Spleen (tissue), 11 donors: Measurements from ENCODE around the gene ZC3H12C. TPM values are rescaled to one million over a fixed set of nuclear protein-coding genes. Genes with fewer than 3 reads are reported as not detected.
A peak's percentile ranks its signal among the peaks of the same experiment; 100 is the strongest.

Experiments used
- DNase-seq: peaks from one replicate; pipeline ENCODE4 v3.0.0-alpha.2; 2020
- H3K27ac ChIP-seq, 8 donors: fragments of 200-600 bp; sonication (generic) in 7 of 8; 1 replicate in 4 of 8; 2 replicates in 4 of 8; pipeline versions ENCODE4 v1.5.0 to v1.8.0; 2016 to 2021; ENCODE audit warnings: inconsistent platforms in 4 of 8, mild to moderate bottlenecking in 4 of 8, moderate library complexity in 1 of 8
- H3K27me3 ChIP-seq, 7 donors: fragments of 200-600 bp; sonication (generic) in 6 of 7; replicated peaks in 1 of 7; 1 replicate in 4 of 7; 2 replicates in 3 of 7; pipeline versions ENCODE4 v1.5.0 to v1.8.0; 2016 to 2021; ENCODE audit warnings: inconsistent platforms in 3 of 7, mild to moderate bottlenecking in 1 of 7
- H3K36me3 ChIP-seq, 6 donors: fragments of 200-600 bp; sonication (generic) in 5 of 6; 1 replicate in 4 of 6; 2 replicates in 2 of 6; pipeline versions ENCODE4 v1.5.0 to v1.8.0; 2016 to 2021; ENCODE audit warnings: inconsistent platforms in 2 of 6
- H3K4me1 ChIP-seq, 6 donors: fragments of 200-600 bp; sonication (generic) in 5 of 6; 1 replicate in 3 of 6; 2 replicates in 3 of 6; pipeline versions ENCODE4 v1.5.0 to v1.8.0; 2016 to 2021; ENCODE audit warnings: inconsistent platforms in 3 of 6
- H3K4me3 ChIP-seq, 8 donors: fragments of 200-600 bp; sonication (generic) in 7 of 8; 1 replicate in 4 of 8; 2 replicates in 4 of 8; pipeline versions ENCODE4 v1.5.0 to v1.8.0; 2016 to 2021; ENCODE audit warnings: inconsistent platforms in 4 of 8, mild to moderate bottlenecking in 4 of 8, moderate library complexity in 2 of 8
- H3K9me3 ChIP-seq, 8 donors: fragments of 200-600 bp; sonication (generic) in 7 of 8; 1 replicate in 4 of 8; 2 replicates in 4 of 8; pipeline versions ENCODE4 v1.5.0 to v1.8.0; 2016 to 2021; ENCODE audit warnings: inconsistent platforms in 4 of 8
- CTCF ChIP-seq, 11 experiments: fragments of 200-600 bp in 7 of 11; fragments of 450-650 bp in 4 of 11; sonication (generic) in 4 of 11; IDR thresholded peaks in 8 of 11; conservative IDR thresholded peaks in 3 of 11; 1 replicate in 7 of 11; 2 replicates in 4 of 11; pipeline versions ENCODE4 v1.4.0 to v1.8.0; 2016 to 2021; ENCODE audit warnings: antibody characterized with exemption in 11 of 11, inconsistent platforms in 4 of 11, mild to moderate bottlenecking in 1 of 11
- POLR2A ChIP-seq, 3 donors: fragments of 450-650 bp; IDR thresholded peaks; one replicate each; pipeline ENCODE4 v1.5.1; 2017; ENCODE audit warnings: antibody characterized with exemption in 3 of 3, mild to moderate bottlenecking in 1 of 3
- POLR2AphosphoS5 ChIP-seq, 3 donors: sonication (generic); formaldehyde crosslinking; IDR thresholded peaks; one replicate each; pipeline ENCODE4 v1.5.1; 2017; ENCODE audit warnings: antibody characterized with exemption in 3 of 3
- WGBS, 5 donors: extraction: QIAGEN DNeasy Blood & Tissue Kit in 3 of 5; methylation state at CpG; one replicate each; pipeline versions ENCODE4 v1.1.5 to v1.1.7; 2013 to 2018; 5-methylcytosine and 5-hydroxymethylcytosine counted together
- intact Hi-C: fragments of 100-400 bp; cut with DNase I; formaldehyde crosslinking; loops from one replicate; pipeline ENCODE4 v1.15.0; 2023; ENCODE audit warnings: low total_unique reads
- polyA plus RNA-seq, 3 donors: library from polyadenylated mRNA; stranded (reverse); fragments of 200-250 nt; gene quantifications; one replicate each; pipeline ENCODE4 v1.2.1, GENCODE V29; 2013
- total RNA-seq, 7 donors: library from RNA; depleted of rRNA in 3 of 7; stranded (reverse); fragments of >200 nt in 3 of 7; fragmentation: NEBNext Ultra II Directional in 4 of 7; extraction: Animal tissue kit (Norgen Biotek cat#: 25700) in 4 of 7; gene quantifications; one replicate each; pipeline versions ENCODE4 v1.1.0 to v1.2.1, GENCODE V29; 2016 to 2021
- donor health status: healthy with polysubstance abuse.
- donor health status: DM: no; HTN: no; CAD: no; lungs with moderate emphysema.
- donor health status: DM: no; HTN: no; CAD: no.
- donor health status: Bipolar disorder and iron deficiency.
- donor health status: healthy.
- donor health status: DM: no; HTN: no; CAD: no.
- donor health status: DM: yes; HTN: yes; CAD: no.

The ZC3H12C gene
- total and polyA plus RNA-seq, 10 donors, result 0.44 to 10.4 (median 5.1) TPM

DNA sequence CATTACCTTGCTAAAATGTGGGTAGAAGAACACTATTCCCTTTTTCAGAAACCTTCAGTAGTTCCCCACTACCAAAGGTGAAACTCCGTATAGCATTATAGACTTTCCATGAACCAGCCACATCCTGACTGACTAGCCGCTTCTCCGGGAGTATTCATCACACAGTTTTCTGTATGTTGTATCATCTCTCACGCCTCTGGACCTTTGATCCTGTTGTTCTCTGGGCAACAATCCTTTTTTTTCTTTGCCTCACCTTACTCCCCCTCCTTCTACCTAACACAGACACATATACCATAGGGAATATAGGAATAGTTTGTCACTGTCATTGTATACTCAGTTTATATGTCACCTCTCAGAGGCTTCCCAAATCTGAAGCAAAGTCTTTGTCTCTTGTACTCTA lies 20.8 kb downstream of the ZC3H12C start:
- no peaks in the 10 kb centered on the region for H3K27me3 ChIP-seq
- H3K36me3 ChIP-seq, result no peaks in the 10 kb centered on the region
- H3K4me3 ChIP-seq, result no peak overlapping the region
- DNase-seq, result no peak
- intact Hi-C loops, result no loop called here
- 68 to 75% (median 73%) methylated on average over 4 of the region's 4 CpGs for WGBS, 5 donors
- peak overlapping the region in 1 of 8 donors; percentile 39 for H3K27ac ChIP-seq
- no peak for TF ChIP-seq POLR2AphosphoS5 (IDR thresholded peaks at IDR 0.05)
- no peak for TF ChIP-seq POLR2A (IDR thresholded peaks at IDR 0.05)
- TF ChIP-seq CTCF (IDR thresholded peaks at IDR 0.05 in 8 of 11, conservative IDR thresholded peaks at IDR 0.05 in 3 of 11), result no peak
- H3K4me1 ChIP-seq, result peaks cover 0 to 5% (median 4%) of the 10 kb centered on the region in 6 donors
- no peaks in the 10 kb centered on the region for H3K9me3 ChIP-seq

GRCh38 chr11:110119317-110119716 lies 26.1 kb downstream of the ZC3H12C start:
- Histone ChIP-seq H3K9me3 (no peaks in the 10 kb centered on the region), H3K27me3 (no peaks in the 10 kb centered on the region), H3K4me3 (no peak overlapping the region), H3K4me1 (peaks cover 0 to under 1% (median 0%) of the 10 kb centered on the region in 6 donors), H3K36me3 (no peaks in the 10 kb centered on the region), H3K27ac (no peak overlapping the region)
- no peak for TF ChIP-seq POLR2AphosphoS5 (IDR thresholded peaks at IDR 0.05)
- no peak for TF ChIP-seq CTCF (IDR thresholded peaks at IDR 0.05 in 8 of 11, conservative IDR thresholded peaks at IDR 0.05 in 3 of 11)
- no peak for TF ChIP-seq POLR2A (IDR thresholded peaks at IDR 0.05)
- intact Hi-C loops, result no loop called here
- 81 to 95% (median 91%) methylated on average over 2 of the region's 2 CpGs for WGBS, 5 donors
- DNase-seq, result no peak

DNA sequence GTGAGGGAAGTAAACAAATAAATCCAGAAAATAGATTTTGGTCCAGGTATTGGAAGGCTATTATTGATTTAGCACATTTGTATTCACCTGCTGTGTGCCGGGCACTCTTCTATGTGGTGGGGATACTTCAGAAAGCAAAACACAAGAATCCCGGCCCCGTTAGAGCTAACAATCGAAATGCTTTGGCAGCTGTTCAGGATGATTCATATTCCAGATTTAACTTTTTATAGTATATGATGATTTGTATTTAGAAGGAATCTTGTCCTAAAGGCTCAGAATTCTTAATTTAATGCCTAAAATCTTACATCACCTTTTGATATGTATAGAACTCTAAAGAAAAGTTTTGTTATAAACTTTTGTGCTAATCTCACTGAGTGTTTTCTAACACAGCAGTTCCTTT lies 28.0 kb downstream of the ZC3H12C start:
- TF ChIP-seq POLR2AphosphoS5 (IDR thresholded peaks at IDR 0.05) (no peak), POLR2A (IDR thresholded peaks at IDR 0.05) (no peak), CTCF (IDR thresholded peaks at IDR 0.05 in 8 of 11, conservative IDR thresholded peaks at IDR 0.05 in 3 of 11) (no peak)
- Histone ChIP-seq H3K4me3 (no peak overlapping the region), H3K27ac (no peak overlapping the region), H3K27me3 (no peaks in the 10 kb centered on the region), H3K36me3 (no peaks in the 10 kb centered on the region), H3K4me1 (no peaks in the 10 kb centered on the region), H3K9me3 (no peaks in the 10 kb centered on the region)
- intact Hi-C loops, result no loop called here
- 51 to 72% (median 65%) methylated on average over 4 of the region's 4 CpGs for WGBS, 5 donors
- DNase-seq, result no peak

DNA sequence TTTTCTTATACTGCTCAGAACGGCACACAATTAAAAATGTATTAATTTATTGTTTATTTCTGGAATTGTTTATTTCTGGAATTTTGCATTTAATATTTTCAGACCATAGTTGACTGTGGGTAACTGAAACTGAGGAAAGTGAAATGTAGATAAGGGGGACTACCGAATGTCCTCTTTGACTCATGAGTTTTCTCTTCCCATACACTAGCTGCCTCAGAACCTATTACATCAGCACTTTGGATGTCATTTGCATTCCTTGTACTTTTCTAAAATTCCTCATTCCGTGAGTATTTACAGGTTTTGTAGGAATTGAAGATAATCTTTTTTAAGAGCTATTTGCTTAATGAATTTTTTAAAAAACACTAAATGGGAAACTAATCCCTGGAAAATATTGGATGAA lies 29.8 kb downstream of the ZC3H12C start:
- H3K27ac ChIP-seq, result no peak overlapping the region
- intact Hi-C loops, result no loop called here
- H3K4me1 ChIP-seq, result peaks cover 0 to under 1% (median 0%) of the 10 kb centered on the region in 6 donors
- TF ChIP-seq POLR2A (IDR thresholded peaks at IDR 0.05) (no peak), CTCF (IDR thresholded peaks at IDR 0.05 in 8 of 11, conservative IDR thresholded peaks at IDR 0.05 in 3 of 11) (no peak), POLR2AphosphoS5 (IDR thresholded peaks at IDR 0.05) (no peak)
- no peak for DNase-seq
- 71 to 92% (median 85%) methylated on average over 3 of the region's 3 CpGs for WGBS, 5 donors
- H3K9me3 ChIP-seq, result no peaks in the 10 kb centered on the region
- H3K4me3 ChIP-seq, result no peak overlapping the region
- H3K27me3 ChIP-seq, result no peaks in the 10 kb centered on the region
- no peaks in the 10 kb centered on the region for H3K36me3 ChIP-seq
